Endodermal cell (in vitro differentiated cells): ENCODE measurements around the gene EIF3A. TPM values are rescaled to one million over a fixed set of nuclear protein-coding genes. Genes with fewer than 3 reads are reported as not detected.
A peak's percentile ranks its signal among the peaks of the same experiment; 100 is the strongest.

Experiments
- DNase-seq: peaks from one replicate; pipeline ENCODE4 v3.0.0-alpha.2; 2017
- H3K27ac ChIP-seq: 2 replicates; pipeline ENCODE4 v1.5.1; 2013; ENCODE audit warnings: mild to moderate bottlenecking, low read depth, low read length, moderate library complexity
- H3K27me3 ChIP-seq: 2 replicates; pipeline ENCODE4 v1.6.1; 2013; ENCODE audit warnings: mild to moderate bottlenecking, low read length, moderate library complexity; ENCODE audit not compliant: insufficient read depth, control insufficient read depth, poor library complexity, severe bottlenecking
- H3K36me3 ChIP-seq: 2 replicates; pipeline ENCODE4 v1.7.0; 2013; ENCODE audit warnings: mild to moderate bottlenecking, low read length, moderate library complexity; ENCODE audit not compliant: control insufficient read depth, insufficient read depth
- H3K4me1 ChIP-seq: one replicate; pipeline ENCODE4 v1.7.0; 2013; ENCODE audit warnings: low read length; ENCODE audit not compliant: control insufficient read depth, insufficient read depth
- H3K4me3 ChIP-seq: 2 replicates; pipeline ENCODE4 v1.5.1; 2013; ENCODE audit warnings: mild to moderate bottlenecking, low read length, moderate library complexity
- H3K9ac ChIP-seq: 2 replicates; pipeline ENCODE4 v1.6.1; 2013; ENCODE audit warnings: mild to moderate bottlenecking, low read length, moderate library complexity; ENCODE audit not compliant: poor library complexity, severe bottlenecking; ENCODE audit errors: extremely low read depth
- H3K9me3 ChIP-seq: 2 replicates; pipeline ENCODE4 v1.6.1; 2013; ENCODE audit warnings: mild to moderate bottlenecking, low read length, moderate library complexity; ENCODE audit not compliant: control insufficient read depth
- H3K27ac Mint-ChIP-seq: 2 replicates; pipeline ENCODE4 v1.8.0; 2020; ENCODE audit warnings: mixed read lengths
- H3K27me3 Mint-ChIP-seq: 2 replicates; pipeline ENCODE4 v1.8.0; 2021; ENCODE audit warnings: mild to moderate bottlenecking, mixed read lengths; ENCODE audit not compliant: insufficient read depth
- H3K36me3 Mint-ChIP-seq: 2 replicates; pipeline ENCODE4 v1.8.0; 2020; ENCODE audit warnings: low read depth, mixed read lengths
- H3K4me1 Mint-ChIP-seq: 2 replicates; pipeline ENCODE4 v1.8.0; 2020; ENCODE audit warnings: mixed read lengths
- H3K4me3 Mint-ChIP-seq: 2 replicates; pipeline ENCODE4 v1.8.0; 2020; ENCODE audit warnings: mild to moderate bottlenecking, moderate library complexity, mixed read lengths
- H3K9me3 Mint-ChIP-seq: 2 replicates; pipeline ENCODE4 v1.8.0; 2020; ENCODE audit warnings: mild to moderate bottlenecking, mixed read lengths
- WGBS, 2 experiments: methylation state at CpG; one replicate each; pipeline versions ENCODE4 v1.1.5 to v1.1.7; 2013; ENCODE audit warnings: missing lambda C conversion rate in 2 of 2, mixed read lengths in 1 of 2; ENCODE audit not compliant: insufficient coverage in 1 of 2, insufficient read length in 1 of 2; 5-methylcytosine and 5-hydroxymethylcytosine counted together
- total RNA-seq, 2 donors: library from RNA; stranded (reverse); fragmentation: NEBNext Ultra II Directional in 1 of 2; extraction: Animal tissue kit (Norgen Biotek cat#: 25700) in 1 of 2; gene quantifications; 2 replicates in 1 of 2; 3 replicates in 1 of 2; pipeline ENCODE4 v1.2.1, GENCODE V29; 2021
- TF ChIP-seq, protein P1 (sequence below): fragments of 200-600 bp; sonication (generic); conservative IDR thresholded peaks from 2 replicates; pipeline ENCODE4 v1.5.0; 2021; ENCODE audit warnings: antibody characterized with exemption, mild to moderate bottlenecking

The EIF3A gene
- total RNA-seq, 2 donors from 2014 or later = 134 to 144 TPM

DNA sequence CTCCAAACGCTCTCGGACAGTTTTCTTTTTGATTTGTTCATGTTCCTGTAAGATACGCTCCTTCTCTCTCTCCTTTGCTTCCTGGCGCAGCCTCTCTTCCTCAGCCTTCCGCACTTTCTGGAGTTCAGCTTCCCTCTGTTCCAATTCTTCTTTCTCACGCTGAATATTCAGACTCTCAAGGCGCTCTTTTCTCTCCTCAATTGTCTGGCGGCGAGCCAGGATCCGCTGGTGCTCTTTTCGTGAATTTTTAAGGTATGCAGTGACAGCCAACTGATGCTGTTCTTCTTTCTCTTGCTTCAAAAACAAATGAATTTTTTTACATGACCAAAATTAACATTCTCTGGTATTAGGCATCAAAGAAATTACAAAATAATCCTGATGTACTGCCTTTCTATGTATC, 22.6 kb downstream of the EIF3A start:
- Mint-ChIP-seq H3K36me3 (peaks cover 88% of the 10 kb centered on the region), H3K27ac (no peak overlapping the region), H3K9me3 (no peaks in the 10 kb centered on the region), H3K4me1 (no peaks in the 10 kb centered on the region), H3K27me3 (no peaks in the 10 kb centered on the region), H3K4me3 (no peak overlapping the region)
- Histone ChIP-seq H3K4me1 (peaks cover 3% of the 10 kb centered on the region), H3K36me3 (peaks cover 99% of the 10 kb centered on the region), H3K9me3 (peaks cover 2% of the 10 kb centered on the region), H3K27ac (no peak overlapping the region), H3K27me3 (no peaks in the 10 kb centered on the region), H3K9ac (no peak overlapping the region), H3K4me3 (no peak overlapping the region)
- TF ChIP-seq, protein P1, sequence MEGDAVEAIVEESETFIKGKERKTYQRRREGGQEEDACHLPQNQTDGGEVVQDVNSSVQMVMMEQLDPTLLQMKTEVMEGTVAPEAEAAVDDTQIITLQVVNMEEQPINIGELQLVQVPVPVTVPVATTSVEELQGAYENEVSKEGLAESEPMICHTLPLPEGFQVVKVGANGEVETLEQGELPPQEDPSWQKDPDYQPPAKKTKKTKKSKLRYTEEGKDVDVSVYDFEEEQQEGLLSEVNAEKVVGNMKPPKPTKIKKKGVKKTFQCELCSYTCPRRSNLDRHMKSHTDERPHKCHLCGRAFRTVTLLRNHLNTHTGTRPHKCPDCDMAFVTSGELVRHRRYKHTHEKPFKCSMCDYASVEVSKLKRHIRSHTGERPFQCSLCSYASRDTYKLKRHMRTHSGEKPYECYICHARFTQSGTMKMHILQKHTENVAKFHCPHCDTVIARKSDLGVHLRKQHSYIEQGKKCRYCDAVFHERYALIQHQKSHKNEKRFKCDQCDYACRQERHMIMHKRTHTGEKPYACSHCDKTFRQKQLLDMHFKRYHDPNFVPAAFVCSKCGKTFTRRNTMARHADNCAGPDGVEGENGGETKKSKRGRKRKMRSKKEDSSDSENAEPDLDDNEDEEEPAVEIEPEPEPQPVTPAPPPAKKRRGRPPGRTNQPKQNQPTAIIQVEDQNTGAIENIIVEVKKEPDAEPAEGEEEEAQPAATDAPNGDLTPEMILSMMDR = no peak
- 95 to 97% methylated on average over 11 of the region's 11 CpGs for WGBS, 2 experiments
- DNase-seq = no peak

DNA sequence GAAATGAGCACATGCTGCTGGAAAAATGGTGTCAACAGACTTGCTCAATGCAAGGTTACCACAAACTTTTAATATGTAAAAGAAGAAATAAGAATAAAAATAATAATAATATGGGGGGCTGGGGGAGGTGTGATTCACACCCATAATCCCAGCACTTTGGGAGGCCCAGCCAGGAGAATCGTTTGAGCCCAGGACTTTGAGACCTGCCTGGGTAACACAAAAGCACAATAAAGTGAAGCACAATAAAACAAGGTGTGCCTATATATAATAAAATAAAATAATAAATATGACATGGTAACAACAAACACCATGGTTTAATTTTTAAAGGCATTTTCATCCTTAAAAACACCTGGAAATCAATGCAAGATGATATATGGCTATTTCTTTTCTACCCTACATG, 25.1 kb downstream of the EIF3A start:
- no peaks in the 10 kb centered on the region for H3K4me1 Mint-ChIP-seq
- no peaks in the 10 kb centered on the region for H3K9me3 Mint-ChIP-seq
- H3K27ac Mint-ChIP-seq = no peak overlapping the region
- Histone ChIP-seq H3K9me3 (peaks cover 4% of the 10 kb centered on the region), H3K27me3 (no peaks in the 10 kb centered on the region), H3K4me3 (no peak overlapping the region), H3K27ac (no peak overlapping the region), H3K36me3 (peaks cover 99% of the 10 kb centered on the region), H3K9ac (no peak overlapping the region), H3K4me1 (no peaks in the 10 kb centered on the region)
- no peak for DNase-seq
- no peaks in the 10 kb centered on the region for H3K27me3 Mint-ChIP-seq
- H3K4me3 Mint-ChIP-seq = no peak overlapping the region
- 100% methylated on average over 1 of the region's 1 CpG; no CpG with 5 or more reads in 1 of the 2 experiments for WGBS, 2 experiments
- peaks cover 93% of the 10 kb centered on the region for H3K36me3 Mint-ChIP-seq
- TF ChIP-seq, protein P1 = no peak

DNA sequence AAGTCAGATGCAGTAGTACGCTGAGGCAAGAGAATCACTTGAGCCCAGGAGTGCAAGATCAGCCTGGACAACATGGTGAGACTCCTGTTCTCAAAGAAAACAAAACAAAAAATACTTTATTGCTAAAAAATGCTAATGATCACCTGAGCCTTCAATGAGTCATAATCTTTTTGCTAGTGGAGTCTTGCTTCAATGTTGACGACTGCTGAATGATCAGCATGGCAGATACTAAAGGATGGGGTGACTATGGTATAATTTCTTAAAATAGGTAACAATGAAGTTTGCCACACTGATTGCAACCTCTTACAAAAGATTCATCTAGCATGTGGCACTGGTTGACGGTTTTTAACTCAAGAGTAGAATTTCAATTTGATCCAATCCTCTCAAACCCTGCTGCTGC, 28.8 kb downstream of the EIF3A start:
- Histone ChIP-seq H3K9ac (no peak overlapping the region), H3K9me3 (peaks cover 4% of the 10 kb centered on the region), H3K4me1 (no peaks in the 10 kb centered on the region), H3K27ac (no peak overlapping the region), H3K4me3 (no peak overlapping the region), H3K36me3 (peaks cover 99% of the 10 kb centered on the region), H3K27me3 (no peaks in the 10 kb centered on the region)
- peak; percentile 2 for DNase-seq
- 90 to 100% methylated on average over 3 of the region's 3 CpGs for WGBS, 2 experiments
- Mint-ChIP-seq H3K27me3 (no peaks in the 10 kb centered on the region), H3K4me1 (no peaks in the 10 kb centered on the region), H3K4me3 (no peak overlapping the region), H3K27ac (no peak overlapping the region), H3K9me3 (no peaks in the 10 kb centered on the region), H3K36me3 (peaks cover 94% of the 10 kb centered on the region)
- TF ChIP-seq, protein P1 = no peak
